CD14-positive monocyte (primary cell): ENCODE measurements around the gene ETV3L. TPM values are rescaled to one million over a fixed set of nuclear protein-coding genes. Genes with fewer than 3 reads are reported as not detected.

Source experiments
- DNase-seq, 3 donors: peaks; one replicate each; pipeline ENCODE4 v3.0.0-alpha.2; 2011 to 2022
- H2AFZ ChIP-seq: 2 replicates; pipeline ENCODE4 v1.6.0; 2012; ENCODE audit warnings: mild to moderate bottlenecking, low read depth, low read length, inconsistent platforms; ENCODE audit not compliant: insufficient read depth, poor library complexity, severe bottlenecking
- H3K27ac ChIP-seq, 2 donors: 1 replicate in 1 of 2; 2 replicates in 1 of 2; pipeline ENCODE4 v1.5.1; 2012 to 2013; ENCODE audit warnings: low read length in 2 of 2, control low read depth in 1 of 2, inconsistent platforms in 1 of 2, low read depth in 1 of 2, mild to moderate bottlenecking in 1 of 2
- H3K27me3 ChIP-seq, 2 donors: one replicate each; pipeline versions ENCODE4 v1.6.0 to v1.6.1; 2011 to 2013; ENCODE audit warnings: low read length in 2 of 2; ENCODE audit not compliant: control insufficient read depth in 2 of 2, insufficient read depth in 2 of 2
- H3K36me3 ChIP-seq, 2 donors: replicated peaks in 1 of 2; 1 replicate in 1 of 2; 2 replicates in 1 of 2; pipeline versions ENCODE4 v1.5.1 to v1.6.1; 2012 to 2013; ENCODE audit warnings: low read length in 2 of 2, control low read depth in 1 of 2, inconsistent platforms in 1 of 2, mild to moderate bottlenecking in 1 of 2; ENCODE audit not compliant: insufficient read depth in 2 of 2, control insufficient read depth in 1 of 2
- H3K4me1 ChIP-seq, 2 donors: 1 replicate in 1 of 2; 2 replicates in 1 of 2; pipeline versions ENCODE4 v1.5.1 to v1.6.1; 2012 to 2013; ENCODE audit warnings: low read length in 2 of 2, control low read depth in 1 of 2, inconsistent platforms in 1 of 2, mild to moderate bottlenecking in 1 of 2, moderate library complexity in 1 of 2; ENCODE audit not compliant: insufficient read depth in 2 of 2, control insufficient read depth in 1 of 2
- H3K4me2 ChIP-seq: replicated peaks from 2 replicates; pipeline ENCODE3; 2012; ENCODE audit warnings: low read length, moderate library complexity, mild to moderate bottlenecking; ENCODE audit not compliant: poor library complexity, severe bottlenecking; ENCODE audit errors: extremely low read depth
- H3K4me3 ChIP-seq, 3 experiments: fragments of 200-600 bp in 1 of 3; sonication (generic) in 1 of 3; replicated peaks in 1 of 3; 1 replicate in 2 of 3; 2 replicates in 1 of 3; pipeline ENCODE4 v1.5.1; 2011 to 2013; ENCODE audit warnings: low read length in 3 of 3, mild to moderate bottlenecking in 3 of 3, control low read depth in 2 of 3, low read depth in 2 of 3, inconsistent platforms in 1 of 3, moderate library complexity in 1 of 3
- H3K79me2 ChIP-seq: 2 replicates; pipeline ENCODE4 v1.6.0; 2012; ENCODE audit warnings: mild to moderate bottlenecking, control low read depth, inconsistent platforms, low read length, moderate library complexity; ENCODE audit not compliant: insufficient read depth
- H3K9ac ChIP-seq: 2 replicates; pipeline ENCODE4 v1.6.0; 2017; ENCODE audit warnings: low read length, mild to moderate bottlenecking; ENCODE audit not compliant: insufficient read depth, poor library complexity, severe bottlenecking
- H3K9me3 ChIP-seq, 2 donors: replicated peaks in 1 of 2; 1 replicate in 1 of 2; 2 replicates in 1 of 2; pipeline versions ENCODE4 v1.5.1 to v1.6.1; 2012 to 2013; ENCODE audit warnings: low read length in 2 of 2, control low read depth in 1 of 2; ENCODE audit not compliant: control insufficient read depth in 1 of 2, insufficient read depth in 1 of 2
- H4K20me1 ChIP-seq: 2 replicates; pipeline ENCODE4 v1.6.0; 2012; ENCODE audit warnings: mild to moderate bottlenecking, low read length, control low read depth, moderate library complexity; ENCODE audit not compliant: insufficient read depth
- H3K27ac Mint-ChIP-seq, 7 donors: one replicate each; pipeline ENCODE4 v1.8.0; 2020; ENCODE audit warnings: mild to moderate bottlenecking in 7 of 7, mixed read lengths in 7 of 7, moderate library complexity in 6 of 7, inconsistent platforms in 2 of 7
- H3K27me3 Mint-ChIP-seq, 3 donors: one replicate each; pipeline ENCODE4 v1.8.0; 2021 to 2022; ENCODE audit warnings: low read depth in 3 of 3, mild to moderate bottlenecking in 3 of 3, mixed read lengths in 3 of 3, moderate library complexity in 3 of 3, inconsistent platforms in 1 of 3
- H3K36me3 Mint-ChIP-seq, 2 donors: one replicate each; pipeline ENCODE4 v1.8.0; 2020; ENCODE audit warnings: mixed read lengths in 2 of 2, inconsistent platforms in 1 of 2, mild to moderate bottlenecking in 1 of 2
- H3K4me1 Mint-ChIP-seq: one replicate; pipeline ENCODE4 v1.8.0; 2020; ENCODE audit warnings: mild to moderate bottlenecking, mixed read lengths
- H3K4me3 Mint-ChIP-seq, 2 donors: one replicate each; pipeline ENCODE4 v1.8.0; 2020; ENCODE audit warnings: mild to moderate bottlenecking in 2 of 2, mixed read lengths in 2 of 2, moderate library complexity in 1 of 2
- H3K9me3 Mint-ChIP-seq, 7 donors: one replicate each; pipeline ENCODE4 v1.8.0; 2020 to 2022; ENCODE audit warnings: mixed read lengths in 7 of 7, mild to moderate bottlenecking in 6 of 7, moderate library complexity in 6 of 7, inconsistent platforms in 2 of 7
- CTCF ChIP-seq: fragments of 200-600 bp; IDR thresholded peaks from one replicate; pipeline ENCODE4 v1.8.0; 2022; ENCODE audit warnings: antibody characterized with exemption, mild to moderate bottlenecking
- WGBS: methylation state at CpG from one replicate; pipeline ENCODE4 v1.1.5; 2013; ENCODE audit warnings: missing lambda C conversion rate; ENCODE audit not compliant: insufficient coverage; 5-methylcytosine and 5-hydroxymethylcytosine counted together
- intact Hi-C, 2 donors: fragments of 100-400 bp; cut with micrococcal nuclease; formaldehyde crosslinking; loops; one replicate each; pipeline versions ENCODE4 v1.15.0 to v1.15.1; 2023
- polyA plus RNA-seq, 3 donors: library from polyadenylated mRNA; depleted of rRNA in 1 of 3; unstranded in 2 of 3; stranded (reverse) in 1 of 3; fragments of 300-500 nt in 2 of 3; fragments of >200 nt in 1 of 3; fragmentation: Illumina TruSeq in 2 of 3; gene quantifications; 1 replicate in 2 of 3; 2 replicates in 1 of 3; pipeline ENCODE4 v1.2.3, GENCODE V29; 2012 to 2021

Gene ETV3L
- polyA plus RNA-seq, 3 donors = 0.26 to 0.41 TPM; not detected in 1

GRCh38 chr1:157050836-157051235, 48.8 kb downstream of the ETV3L start:
- H3K4me3 ChIP-seq = no peak overlapping the region
- H3K4me2 ChIP-seq = no peak overlapping the region
- H3K4me1 ChIP-seq = peaks cover 5 to 7% of the 10 kb centered on the region in 2 donors
- H3K36me3 ChIP-seq = no peaks in the 10 kb centered on the region
- Mint-ChIP-seq H3K4me3 (no peak overlapping the region), H3K27ac (no peak overlapping the region), H3K27me3 (peaks cover 2 to 7% (median 3%) of the 10 kb centered on the region in 3 donors), H3K9me3 (peaks cover 6 to 12% (median 7%) of the 10 kb centered on the region in 7 donors), H3K4me1 (peaks cover 15% of the 10 kb centered on the region), H3K36me3 (no peaks in the 10 kb centered on the region)
- intact Hi-C loops = no loop called here
- TF ChIP-seq CTCF = no peak
- no peak for DNase-seq
- H4K20me1 ChIP-seq = no peaks in the 10 kb centered on the region
- peaks cover 0 to 5% of the 10 kb centered on the region in 2 donors for H3K9me3 ChIP-seq
- WGBS = no CpG with 5 or more reads among the region's 2 CpGs
- H3K79me2 ChIP-seq = no peaks in the 10 kb centered on the region
- no peak overlapping the region for H3K27ac ChIP-seq
- no peak overlapping the region for H3K9ac ChIP-seq
- no peak overlapping the region for H2AFZ ChIP-seq
- no peaks in the 10 kb centered on the region for H3K27me3 ChIP-seq

DNA sequence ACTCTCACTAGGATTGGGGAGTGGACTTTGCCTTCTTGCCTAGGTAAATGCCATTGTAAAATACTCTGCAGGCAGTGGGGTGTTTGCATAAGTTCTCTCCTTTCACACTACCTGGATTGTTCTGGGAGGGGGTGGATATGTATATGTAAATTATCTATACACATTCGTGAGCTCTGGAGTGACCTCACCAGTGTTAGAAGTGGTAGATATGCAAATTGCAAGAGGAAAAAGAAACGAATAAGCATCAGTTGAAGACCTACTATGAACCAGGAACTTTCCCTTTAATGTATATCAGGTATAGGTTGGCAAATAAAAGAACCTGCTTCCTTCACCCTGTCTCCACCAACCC, 52.6 kb downstream of the ETV3L start:
- H2AFZ ChIP-seq = no peak overlapping the region
- no peaks in the 10 kb centered on the region for H3K36me3 ChIP-seq
- peaks cover 26% of the 10 kb centered on the region for H4K20me1 ChIP-seq
- no peak overlapping the region for H3K4me3 Mint-ChIP-seq
- peaks cover 0 to 1% of the 10 kb centered on the region in 2 donors for H3K9me3 ChIP-seq
- H3K27me3 ChIP-seq = no peaks in the 10 kb centered on the region
- intact Hi-C loops = no loop called here
- peaks cover 41% of the 10 kb centered on the region for H3K4me1 Mint-ChIP-seq
- no CpG with 5 or more reads among the region's 2 CpGs for WGBS
- H3K4me1 ChIP-seq = peaks cover 32 to 33% of the 10 kb centered on the region in 2 donors
- no peak for DNase-seq
- peaks cover 3 to 8% of the 10 kb centered on the region in 2 donors for H3K36me3 Mint-ChIP-seq
- no peak overlapping the region for H3K9ac ChIP-seq
- H3K27ac Mint-ChIP-seq = no peak overlapping the region
- H3K27me3 Mint-ChIP-seq = peaks cover 2 to 6% (median 3%) of the 10 kb centered on the region in 3 donors
- peaks cover 2 to 6% (median 3%) of the 10 kb centered on the region in 7 donors for H3K9me3 Mint-ChIP-seq
- H3K4me2 ChIP-seq = no peak overlapping the region
- TF ChIP-seq CTCF = no peak
- no peak overlapping the region for H3K27ac ChIP-seq
- H3K4me3 ChIP-seq = no peak overlapping the region
- H3K79me2 ChIP-seq = peaks cover 30% of the 10 kb centered on the region
